ENCODE measurements around the gene LPCAT4.

The LPCAT4 gene

DNA sequence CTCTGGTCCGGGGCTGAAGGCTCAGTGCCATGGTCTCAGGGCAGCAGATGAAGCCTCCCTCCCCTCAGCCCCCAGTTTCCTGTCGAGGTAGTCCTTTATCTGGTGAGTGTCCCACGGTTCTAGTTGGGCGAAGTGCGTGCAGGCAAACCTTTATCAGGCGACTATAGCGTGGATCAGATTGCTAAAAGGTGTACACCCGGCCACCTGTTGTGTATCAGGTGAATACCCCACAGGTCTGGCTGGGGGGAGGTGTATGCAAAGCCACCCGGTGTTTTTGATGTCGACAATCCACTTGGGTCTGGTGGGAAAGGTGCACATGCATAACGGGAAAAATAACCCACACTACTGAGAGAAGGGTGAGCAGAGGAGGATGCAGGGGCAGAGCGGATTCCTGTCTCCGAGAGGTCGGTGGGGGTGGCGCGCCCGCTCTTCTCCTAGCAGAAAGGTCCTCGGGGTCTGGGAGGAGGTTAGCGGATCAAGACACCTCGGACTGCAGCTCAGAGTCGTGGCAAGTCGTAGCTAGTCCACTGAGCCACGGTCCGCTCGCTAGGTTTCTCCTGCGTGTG is 29.9 kb downstream of the LPCAT4 start:
- DNase-seq (ENCODE audit: low read depth) = no peak

DNA sequence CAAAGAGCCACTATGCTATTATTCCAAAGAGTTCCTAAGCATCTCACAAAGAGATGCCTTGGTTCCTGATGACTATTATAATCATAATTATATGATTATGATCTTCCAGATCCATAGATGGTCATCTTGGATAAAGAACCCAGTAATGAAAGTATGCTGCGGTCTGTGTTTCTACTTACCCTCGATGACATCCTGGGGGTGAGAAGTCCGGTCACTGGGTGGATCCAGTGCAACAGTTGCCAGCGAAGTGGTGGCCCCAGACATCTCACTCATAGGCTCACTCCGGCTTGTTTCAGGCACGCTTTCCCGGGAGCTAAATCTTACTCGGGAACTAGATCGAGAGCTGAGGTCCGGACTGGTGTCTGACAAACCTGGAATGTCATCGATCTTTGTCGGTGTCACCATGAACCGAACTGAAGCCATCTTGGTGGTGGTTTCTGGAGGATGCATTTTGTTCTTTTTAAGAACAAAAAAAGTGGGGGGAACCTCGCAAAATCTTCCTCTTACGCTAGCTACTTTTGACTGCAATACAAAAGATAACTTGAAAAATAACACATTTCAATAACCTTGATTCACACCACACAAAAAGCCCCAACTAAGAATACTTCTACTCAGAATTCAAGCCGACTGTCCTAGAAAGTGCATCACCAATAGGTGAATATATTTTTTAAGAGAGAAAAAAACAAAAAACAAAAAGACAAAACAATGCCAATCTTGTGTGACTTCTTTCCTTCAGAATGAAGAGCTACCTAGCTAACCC is 30.6 kb downstream of the LPCAT4 start:
- DNase-seq (ENCODE audit: low read depth) = no peak

DNA sequence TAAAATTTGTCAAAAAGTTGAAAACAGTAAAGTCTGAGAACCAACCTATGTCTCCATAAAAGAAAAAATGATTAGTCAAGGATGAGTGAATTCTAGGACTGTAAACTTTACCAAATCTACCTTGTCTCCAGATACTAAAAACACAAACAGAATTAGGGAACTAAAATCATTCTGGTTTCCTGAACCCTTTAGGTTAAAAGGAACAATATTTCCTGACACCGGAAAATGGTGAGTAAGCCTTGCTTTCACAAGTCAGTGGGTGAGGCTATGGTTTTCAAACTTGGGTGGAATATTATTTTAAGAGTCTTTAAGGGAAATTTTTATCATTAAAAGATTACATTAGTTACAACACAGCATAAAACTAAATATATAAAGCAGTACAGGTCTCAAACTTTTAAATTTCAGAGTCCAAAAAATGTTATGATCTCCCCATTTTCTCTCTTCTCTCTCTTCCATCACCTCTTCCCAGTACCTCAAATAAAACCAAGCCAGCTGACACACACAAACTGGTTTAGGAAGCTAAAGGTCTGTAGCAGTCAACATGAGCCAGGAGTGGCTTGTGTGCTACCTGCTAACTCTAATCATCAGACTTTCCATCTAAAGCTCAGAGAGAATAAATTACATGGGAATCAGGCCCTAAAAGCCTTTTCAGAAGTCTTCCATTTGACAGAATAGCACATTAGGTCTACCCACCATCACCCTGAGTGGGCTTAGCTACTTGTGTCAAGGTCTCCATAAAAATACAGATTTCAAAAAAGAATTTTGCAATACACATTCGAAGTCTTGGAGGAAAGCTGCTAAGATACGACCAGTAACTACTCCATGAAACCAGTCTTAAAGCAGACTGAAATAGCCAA is 31.6 kb downstream of the LPCAT4 start:
- no peak for DNase-seq (ENCODE audit: low read depth)

DNA sequence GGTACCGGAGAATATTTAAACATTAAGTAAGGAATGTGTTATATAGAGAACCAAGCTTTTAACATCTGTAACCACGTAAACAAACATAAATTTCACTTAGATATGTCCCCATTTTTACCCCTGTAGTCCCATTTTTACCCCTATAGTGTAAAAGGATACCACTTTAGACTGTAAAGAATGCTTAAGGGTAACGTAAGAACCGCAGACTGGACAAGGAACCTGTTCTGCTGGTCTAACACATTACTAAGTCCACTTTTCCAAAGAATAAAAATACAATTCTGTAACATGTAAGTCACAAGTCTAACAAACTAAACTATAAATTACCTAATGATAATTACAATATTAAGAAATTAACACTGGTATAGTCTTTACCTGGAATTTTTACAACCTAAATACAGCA is 32.3 kb downstream of the LPCAT4 start:
- no peak for DNase-seq (ENCODE audit: low read depth)

DNA sequence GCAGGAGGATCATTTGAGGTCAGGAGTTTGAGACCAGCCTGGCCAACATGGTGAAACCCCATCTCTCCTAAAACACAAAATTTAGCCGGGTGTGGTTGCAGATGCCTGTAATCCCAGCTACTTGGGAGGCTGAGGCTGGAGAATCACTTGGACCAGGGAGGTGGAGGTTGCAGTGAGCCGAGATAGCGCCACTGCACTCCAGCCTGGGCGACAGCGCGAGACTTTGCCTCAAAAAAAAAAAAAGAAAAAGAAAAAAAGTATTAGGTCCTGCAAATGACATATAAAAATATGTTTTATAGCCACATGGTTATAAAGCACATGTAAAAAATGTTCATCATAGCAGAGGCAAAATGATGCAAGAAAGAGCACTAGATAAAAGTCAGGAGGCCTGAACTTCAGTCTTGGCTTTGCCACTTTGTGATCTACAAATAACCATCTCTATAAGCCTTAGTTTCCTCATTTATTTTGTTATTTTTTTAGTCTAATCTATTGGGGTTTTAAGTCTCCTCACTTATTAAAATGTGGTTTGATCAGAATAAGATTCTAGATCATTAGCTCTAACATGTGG is 34.4 kb downstream of the LPCAT4 start:
- DNase-seq (ENCODE audit: low read depth) = no peak

DNA sequence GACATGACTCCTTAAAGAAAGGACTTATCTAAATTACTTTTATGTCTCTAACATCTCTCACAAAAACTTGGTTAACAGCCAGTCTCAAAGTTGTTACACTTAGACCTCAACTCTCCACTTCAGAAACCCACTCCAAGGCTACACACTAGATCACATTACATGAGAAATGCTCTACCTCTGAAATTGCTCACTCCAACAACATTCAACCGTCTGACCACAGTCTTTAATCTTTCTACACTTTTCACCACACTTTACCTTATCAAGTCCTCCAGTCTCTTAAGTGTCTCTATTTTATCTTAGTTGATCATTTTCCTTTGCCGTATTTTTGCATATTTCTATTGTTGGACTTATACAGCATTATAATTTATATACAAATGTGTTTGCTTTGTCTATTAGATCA is 35.2 kb downstream of the LPCAT4 start:
- no peak for DNase-seq (ENCODE audit: low read depth)

DNA sequence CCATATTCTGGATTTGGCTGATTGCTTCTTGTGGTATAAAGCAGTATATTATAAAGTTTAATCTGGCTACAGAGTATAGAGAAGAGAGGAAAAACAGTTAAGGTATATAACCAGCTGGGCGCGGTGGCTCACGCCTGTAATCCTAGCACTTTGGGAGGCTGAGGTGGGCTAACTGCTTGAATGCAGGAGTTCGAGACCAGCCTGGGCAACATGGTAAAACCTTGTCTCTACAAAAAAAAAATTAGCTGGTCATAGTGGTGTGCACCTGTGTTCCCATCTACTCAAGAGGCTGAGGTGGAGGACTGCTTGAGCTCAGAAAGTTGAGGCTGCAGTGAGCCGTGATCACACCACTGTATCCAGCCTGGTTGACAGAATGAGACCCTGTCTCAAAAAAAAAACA is 36.7 kb downstream of the LPCAT4 start:
- DNase-seq (ENCODE audit: low read depth) = no peak

DNA sequence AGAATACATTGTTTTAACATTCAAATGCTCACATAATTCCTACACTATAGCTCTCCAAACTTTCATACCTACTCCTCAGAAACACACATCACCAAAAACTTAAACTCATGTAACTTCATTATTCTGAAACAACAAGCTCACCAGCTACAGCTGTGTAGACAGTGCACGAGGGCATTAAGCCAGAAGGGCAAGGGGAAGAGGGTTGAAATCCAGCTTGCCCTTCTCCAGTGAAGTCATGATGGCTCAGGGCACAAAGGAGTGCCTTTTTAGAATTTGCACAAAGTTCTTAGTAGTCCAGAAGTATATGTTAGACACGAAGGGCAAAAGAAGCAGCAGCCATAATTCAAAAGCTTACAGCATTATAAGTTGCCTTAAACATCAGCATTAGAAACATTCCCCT is 38.0 kb downstream of the LPCAT4 start:
- DNase-seq (ENCODE audit: low read depth) = no peak

DNA sequence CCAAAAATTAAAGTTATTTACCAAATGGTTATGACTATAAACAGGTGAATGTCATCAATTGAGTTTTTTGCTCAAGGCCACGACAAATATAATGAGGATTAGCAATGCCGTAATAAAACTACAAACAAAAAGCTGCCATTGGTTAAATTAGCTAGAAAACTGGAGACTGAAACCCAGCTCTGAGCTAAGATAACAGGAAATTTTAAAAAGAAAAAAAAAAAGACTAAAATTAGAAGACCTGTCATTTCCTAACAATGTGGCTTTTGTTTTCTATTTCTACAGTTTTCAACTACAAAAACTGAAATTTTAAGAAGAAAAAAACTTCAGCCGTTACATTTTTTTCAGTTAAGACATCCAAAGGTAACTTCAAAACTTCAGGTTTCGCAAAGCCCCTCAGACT is 39.1 kb downstream of the LPCAT4 start:
- no peak for DNase-seq (ENCODE audit: low read depth)

DNA sequence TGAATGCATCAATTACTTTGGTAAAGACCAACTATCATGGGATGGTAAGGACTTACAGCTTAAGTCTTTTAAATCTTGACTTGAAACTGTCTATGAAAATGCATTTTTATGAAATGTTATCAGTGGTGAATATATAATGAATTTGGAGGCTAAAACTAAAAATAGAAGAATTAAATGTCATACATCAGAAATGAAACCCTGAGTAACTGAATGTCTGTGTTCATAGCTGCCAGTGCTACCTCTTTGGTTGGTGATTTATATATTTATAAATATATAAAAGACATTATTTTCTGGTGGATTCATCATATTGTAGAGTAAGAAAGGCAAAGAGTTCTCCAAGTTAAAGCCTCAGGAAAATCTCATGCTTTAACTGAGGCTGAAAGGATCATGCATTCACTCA is 41.6 kb downstream of the LPCAT4 start:
- no peak for DNase-seq (ENCODE audit: low read depth)

DNA sequence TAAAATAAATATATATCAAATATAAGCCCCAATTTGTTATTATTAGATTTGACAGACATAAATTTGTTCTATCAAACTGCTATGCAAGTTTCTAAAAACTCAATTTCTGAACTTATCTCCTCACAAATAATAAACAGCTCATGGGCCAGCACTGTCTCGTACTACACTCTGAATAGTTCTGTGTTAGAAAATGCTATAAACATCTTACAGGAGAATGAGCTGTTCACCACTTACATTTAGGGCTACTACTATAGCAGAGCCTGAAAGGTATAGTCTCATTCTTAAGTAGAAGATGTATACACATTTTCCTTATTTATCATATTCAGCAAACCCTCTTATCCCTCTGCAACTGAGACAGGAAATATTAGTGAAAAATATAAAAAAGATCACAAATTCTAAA is 42.1 kb downstream of the LPCAT4 start:
- DNase-seq (ENCODE audit: low read depth) = no peak

DNA sequence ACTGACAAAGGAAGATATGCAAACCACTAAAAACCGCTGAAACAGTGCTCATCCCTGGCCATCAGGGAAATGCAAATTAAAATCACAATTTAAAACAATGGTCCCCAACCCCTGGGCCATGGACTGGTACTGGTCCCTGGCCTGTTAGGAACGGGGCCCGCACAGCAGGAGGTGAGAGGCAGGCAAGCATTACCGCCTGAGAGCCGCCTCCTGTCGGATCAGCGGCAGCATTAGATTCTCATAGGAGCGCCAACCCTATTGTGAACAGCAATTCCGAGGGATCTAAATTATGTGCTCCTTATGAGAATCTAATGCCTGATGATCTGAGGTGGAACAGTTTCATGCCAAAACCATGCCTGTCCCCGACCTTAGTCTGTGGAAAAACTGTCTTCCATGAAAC is 43.8 kb downstream of the LPCAT4 start:
- no peak for DNase-seq (ENCODE audit: low read depth)

DNA sequence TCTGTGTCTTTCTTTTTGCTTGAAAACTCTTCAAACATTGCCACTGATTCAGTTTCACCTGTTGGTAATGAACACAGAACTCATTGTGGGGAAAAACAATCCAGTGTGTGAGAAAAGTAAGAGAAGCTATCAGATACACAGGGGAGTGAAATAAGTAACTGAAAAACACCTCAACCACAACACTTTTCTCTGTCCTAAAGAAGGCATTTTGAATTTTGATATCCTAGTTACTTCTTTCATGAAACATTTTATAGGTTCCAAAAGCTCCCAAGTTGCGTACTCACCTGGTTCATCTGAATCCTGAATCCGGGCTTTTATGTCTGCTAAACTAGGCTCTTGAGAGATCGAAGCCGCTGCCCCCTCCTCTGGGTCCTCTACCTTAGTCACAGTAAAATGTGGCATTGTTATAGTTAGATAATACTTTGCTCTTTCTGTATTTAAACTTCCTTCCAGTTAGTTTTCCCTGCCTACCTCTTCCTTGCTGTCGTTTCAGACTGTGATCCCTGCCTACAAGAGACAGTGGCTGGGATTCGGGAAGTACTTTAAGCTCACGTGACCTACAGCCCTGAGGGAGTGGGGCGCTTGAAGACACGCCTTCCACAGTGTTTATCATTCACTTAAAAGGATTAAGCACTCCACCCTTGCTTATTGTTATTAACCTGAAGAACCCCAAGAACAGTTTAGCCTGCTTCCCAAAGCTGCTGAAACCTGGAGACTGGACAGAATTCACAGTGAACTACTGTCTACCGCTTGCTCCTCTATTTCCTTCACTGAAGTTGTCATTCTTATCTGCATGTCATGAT is 48.5 kb downstream of the LPCAT4 start:
- no peak for DNase-seq (ENCODE audit: low read depth)

DNA sequence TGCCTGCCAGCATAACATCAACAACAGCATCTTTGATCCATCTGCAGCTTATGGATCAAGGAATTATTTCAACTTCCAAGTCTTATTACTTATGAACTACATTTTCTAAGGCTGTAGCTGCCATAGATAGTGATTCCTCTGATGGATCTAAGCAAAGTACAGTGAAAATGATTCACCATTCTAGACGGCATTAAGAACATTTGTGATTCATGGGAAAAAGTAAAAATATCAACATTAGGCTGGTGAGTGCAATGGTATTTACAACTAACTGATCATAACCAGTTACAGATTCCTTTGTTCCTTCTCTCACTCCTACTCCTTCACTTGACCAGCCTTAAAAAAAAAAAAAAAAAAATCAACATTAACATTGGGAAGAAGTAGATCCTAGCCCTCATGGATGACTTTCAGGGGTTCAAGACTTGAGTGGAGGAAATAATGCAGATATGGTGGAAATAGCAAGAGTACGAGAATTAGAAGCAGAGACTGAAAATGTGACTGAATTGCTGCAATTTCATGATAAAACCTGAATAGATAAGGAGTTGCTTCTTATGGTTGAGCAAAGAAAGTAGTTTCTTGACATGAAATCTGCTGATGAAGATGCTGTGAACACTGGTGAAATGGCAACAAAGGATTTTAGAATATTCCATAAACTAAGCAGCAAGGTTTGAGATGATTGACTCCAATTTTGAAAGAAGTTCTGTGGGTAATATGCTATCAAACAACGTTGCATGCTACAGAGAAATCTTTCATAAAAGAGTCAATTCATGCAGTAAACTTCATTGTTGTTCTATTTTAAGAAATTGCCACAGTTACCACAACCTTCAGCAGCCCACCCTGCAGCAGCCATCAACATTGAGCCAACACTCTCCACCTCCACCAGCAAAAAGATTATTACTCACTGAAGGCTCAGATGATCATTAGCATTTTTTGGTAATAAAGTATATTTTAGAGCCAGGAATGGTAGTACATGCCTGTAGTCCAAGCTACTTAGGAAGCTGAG is 52.2 kb downstream of the LPCAT4 start:
- DNase-seq (ENCODE audit: low read depth) = no peak

DNA sequence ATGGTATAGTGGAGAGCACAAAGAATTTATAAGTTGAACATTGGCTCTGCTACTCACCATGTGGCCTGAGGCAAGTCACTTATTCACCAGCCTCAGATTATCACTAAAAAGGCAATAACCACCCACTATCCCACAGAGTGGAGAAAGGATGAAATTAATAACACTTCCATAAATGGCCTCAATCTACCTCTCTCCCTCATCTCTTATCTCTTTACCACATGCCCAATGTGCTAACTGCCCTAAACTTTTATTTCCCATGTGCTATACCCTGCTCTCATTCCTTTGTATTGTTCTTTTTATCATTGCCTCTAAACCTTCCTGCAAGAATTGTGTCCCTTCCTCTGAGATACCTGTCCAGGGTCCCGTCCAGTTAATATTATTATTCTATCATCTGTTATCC is 55.4 kb downstream of the LPCAT4 start:
- no peak for DNase-seq (ENCODE audit: low read depth)
